Natural killer cell (primary cell): ENCODE measurements around the gene MAP2K3. TPM values are rescaled to one million over a fixed set of nuclear protein-coding genes. Genes with fewer than 3 reads are reported as not detected.

Experiments used
- ATAC-seq, 3 donors: fragments of 150-1000 bp in 2 of 3; fragments of 200-7000 bp in 1 of 3; cut with Tn5 transposase; 1 replicate in 1 of 3; 2 replicates in 2 of 3; pipeline ENCODE4 v1.10.0; 2021; ENCODE audit warnings: mild to moderate bottlenecking in 2 of 3, moderate library complexity in 2 of 3
- DNase-seq, 2 donors: peaks; one replicate each; pipeline versions ENCODE4 v3.0.0 to v3.0.0-alpha.2; 2013 to 2021; ENCODE audit warnings: mixed read lengths in 1 of 2
- H3K27ac ChIP-seq: one replicate; pipeline ENCODE4 v1.5.1; 2013; ENCODE audit warnings: mild to moderate bottlenecking, low read length
- H3K27me3 ChIP-seq: one replicate; pipeline ENCODE4 v1.6.1; 2013; ENCODE audit warnings: low read length; ENCODE audit not compliant: control insufficient read depth, insufficient read depth
- H3K36me3 ChIP-seq: one replicate; pipeline ENCODE4 v1.6.1; 2013; ENCODE audit warnings: low read length; ENCODE audit not compliant: control insufficient read depth, insufficient read depth
- H3K4me1 ChIP-seq: one replicate; pipeline ENCODE4 v1.6.1; 2013; ENCODE audit warnings: low read length; ENCODE audit not compliant: control insufficient read depth, insufficient read depth
- H3K4me3 ChIP-seq: one replicate; pipeline ENCODE4 v1.5.1; 2013; ENCODE audit warnings: low read length
- H3K9me3 ChIP-seq: one replicate; pipeline ENCODE4 v1.6.1; 2013; ENCODE audit warnings: low read length; ENCODE audit not compliant: control insufficient read depth, insufficient read depth
- H3K27ac Mint-ChIP-seq, 2 donors: one replicate each; pipeline ENCODE4 v1.8.0; 2022; ENCODE audit warnings: mild to moderate bottlenecking in 2 of 2, mixed read lengths in 2 of 2, moderate library complexity in 1 of 2
- H3K27me3 Mint-ChIP-seq, 2 donors: one replicate each; pipeline ENCODE4 v1.8.0; 2022; ENCODE audit warnings: low read depth in 2 of 2, mixed read lengths in 2 of 2
- H3K36me3 Mint-ChIP-seq: one replicate; pipeline ENCODE4 v1.8.0; 2022; ENCODE audit warnings: mixed read lengths
- H3K4me1 Mint-ChIP-seq, 2 donors: one replicate each; pipeline ENCODE4 v1.8.0; 2022; ENCODE audit warnings: mixed read lengths in 2 of 2
- H3K4me3 Mint-ChIP-seq: one replicate; pipeline ENCODE4 v1.8.0; 2022; ENCODE audit warnings: mild to moderate bottlenecking, moderate library complexity, mixed read lengths
- H3K9me3 Mint-ChIP-seq, 2 donors: one replicate each; pipeline ENCODE4 v1.8.0; 2022; ENCODE audit warnings: mixed read lengths in 2 of 2
- CTCF ChIP-seq: fragments of 200-600 bp; IDR thresholded peaks from one replicate; pipeline ENCODE4 v1.8.0; 2022; ENCODE audit warnings: antibody characterized with exemption
- WGBS: methylation state at CpG from one replicate; pipeline ENCODE4 v1.1.7; 2013; ENCODE audit warnings: missing lambda C conversion rate; ENCODE audit not compliant: insufficient coverage; 5-methylcytosine and 5-hydroxymethylcytosine counted together
- intact Hi-C: fragments of 100-400 bp; cut with micrococcal nuclease; formaldehyde crosslinking; loops from one replicate; pipeline ENCODE4 v1.14.2; 2022
- total RNA-seq, 4 donors: library from RNA; stranded (reverse); fragments of 120-200 nt in 1 of 4; gene quantifications; one replicate each; pipeline versions ENCODE4 v1.2.3 to v1.2.4, GENCODE V29; 2013 to 2022

Gene MAP2K3
- total RNA-seq, 3 donors from 2014 or later (not counting 1 experiment from before 2014, with no cell fraction given): 139 to 165 (median 162) TPM

GRCh38 chr17:21298983-21299519, 14.5 kb downstream of the MAP2K3 start:
- Histone ChIP-seq H3K4me1 (peaks cover 42% of the 10 kb centered on the region), H3K27me3 (no peaks in the 10 kb centered on the region), H3K36me3 (peaks cover 52% of the 10 kb centered on the region), H3K27ac (no peak overlapping the region), H3K4me3 (no peak overlapping the region), H3K9me3 (peaks cover 22% of the 10 kb centered on the region)
- no peaks in the 10 kb centered on the region for H3K9me3 Mint-ChIP-seq
- H3K27me3 Mint-ChIP-seq: no peaks in the 10 kb centered on the region
- H3K36me3 Mint-ChIP-seq: peaks cover 13% of the 10 kb centered on the region
- peak overlapping the region in 1 of 2 donors; percentile 53 for H3K27ac Mint-ChIP-seq
- intact Hi-C loops: no loop called here
- no peak overlapping the region for H3K4me3 Mint-ChIP-seq
- WGBS: 67% methylated on average over 13 of the region's 13 CpGs
- DNase-seq: no peak
- no peak for TF ChIP-seq CTCF
- H3K4me1 Mint-ChIP-seq: peaks cover 34 to 50% of the 10 kb centered on the region in 2 donors
- no peak for ATAC-seq

DNA sequence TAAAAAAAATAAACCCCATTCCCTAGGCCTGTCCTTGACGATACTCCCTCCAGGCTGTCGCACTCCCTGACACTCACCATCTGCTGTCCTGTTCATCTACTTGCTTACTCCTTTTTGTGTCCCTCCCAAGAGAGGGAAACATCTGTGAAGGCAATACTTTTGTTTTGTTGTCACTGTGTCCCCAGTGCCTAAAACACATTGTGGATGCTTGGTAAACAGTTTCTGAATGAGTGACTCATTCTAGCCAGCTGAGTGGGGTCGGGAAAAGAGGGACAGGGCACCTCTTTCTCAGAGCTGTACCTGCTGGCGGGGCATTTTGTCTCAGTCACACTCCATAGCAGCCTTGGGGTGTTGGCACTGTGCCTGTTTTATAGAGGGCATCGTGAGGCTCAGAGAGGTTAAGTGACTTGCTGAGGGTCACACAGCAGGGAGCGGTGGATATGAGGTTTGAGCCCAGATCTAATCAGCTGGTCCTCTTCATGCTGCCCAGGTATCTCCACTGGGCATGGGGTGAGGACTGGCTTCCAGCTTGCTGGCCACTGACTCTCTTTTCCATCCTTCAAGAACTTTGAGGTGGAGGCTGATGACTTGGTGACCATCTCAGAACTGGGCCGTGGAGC, 15.6 kb downstream of the MAP2K3 start:
- peaks cover 16% of the 10 kb centered on the region for H3K9me3 ChIP-seq
- Mint-ChIP-seq H3K27ac (no peak overlapping the region), H3K9me3 (no peaks in the 10 kb centered on the region), H3K4me1 (peaks cover 23 to 39% of the 10 kb centered on the region in 2 donors), H3K4me3 (no peak overlapping the region), H3K27me3 (no peaks in the 10 kb centered on the region), H3K36me3 (peaks cover 13% of the 10 kb centered on the region)
- intact Hi-C loops: no loop called here
- ATAC-seq (no peak), DNase-seq (no peak)
- H3K4me3 ChIP-seq: no peak overlapping the region
- WGBS: 56% methylated on average over 7 of the region's 7 CpGs
- H3K4me1 ChIP-seq: peaks cover 32% of the 10 kb centered on the region
- TF ChIP-seq CTCF: no peak
- H3K27ac ChIP-seq: no peak overlapping the region
- H3K36me3 ChIP-seq: peaks cover 56% of the 10 kb centered on the region
- no peaks in the 10 kb centered on the region for H3K27me3 ChIP-seq

- H3K4me1 ChIP-seq: peaks cover 24% of the 10 kb centered on the region
- WGBS: 78% methylated on average over 31 of the region's 31 CpGs
- H3K27ac Mint-ChIP-seq: peak overlapping the region in 1 of 2 donors; percentile 4
- no peak for TF ChIP-seq CTCF
- H3K36me3 ChIP-seq: peaks cover 56% of the 10 kb centered on the region
- no peak overlapping the region for H3K27ac ChIP-seq
- no peaks in the 10 kb centered on the region for H3K27me3 Mint-ChIP-seq
- no peaks in the 10 kb centered on the region for H3K27me3 ChIP-seq
- peaks cover 13% of the 10 kb centered on the region for H3K36me3 Mint-ChIP-seq
- H3K4me3 Mint-ChIP-seq: no peak overlapping the region
- DNase-seq (no peak), ATAC-seq (no peak)
- peaks cover 16% of the 10 kb centered on the region for H3K9me3 ChIP-seq
- H3K4me3 ChIP-seq: no peak overlapping the region
- intact Hi-C loops: no loop called here
- H3K9me3 Mint-ChIP-seq: no peaks in the 10 kb centered on the region
- H3K4me1 Mint-ChIP-seq: peaks cover 18 to 31% of the 10 kb centered on the region in 2 donors
Observed at GRCh38 chr17:21300601-21301571, 16.4 kb downstream of the MAP2K3 start.
